B cell (primary cell): Measurements from ENCODE around the gene C2CD2L.

Source experiments
- CTCF ChIP-seq: fragments of 200-600 bp; IDR thresholded peaks from one replicate; pipeline ENCODE4 v1.8.0; 2022; ENCODE audit warnings: antibody characterized with exemption, mild to moderate bottlenecking
- EZH2 ChIP-seq: IDR thresholded peaks from 2 replicates; pipeline ENCODE4 v1.6.1; 2012; ENCODE audit warnings: borderline replicate concordance, low read depth, mild to moderate bottlenecking, moderate library complexity, low read length; ENCODE audit not compliant: insufficient read depth, poor library complexity, severe bottlenecking

- no peak for TF ChIP-seq CTCF
- no peak for TF ChIP-seq EZH2
Observed at GRCh38 chr11:119121811-119122124, 14.6 kb downstream of the C2CD2L start.
